ENCODE data around the gene NEK11.

DNA sequence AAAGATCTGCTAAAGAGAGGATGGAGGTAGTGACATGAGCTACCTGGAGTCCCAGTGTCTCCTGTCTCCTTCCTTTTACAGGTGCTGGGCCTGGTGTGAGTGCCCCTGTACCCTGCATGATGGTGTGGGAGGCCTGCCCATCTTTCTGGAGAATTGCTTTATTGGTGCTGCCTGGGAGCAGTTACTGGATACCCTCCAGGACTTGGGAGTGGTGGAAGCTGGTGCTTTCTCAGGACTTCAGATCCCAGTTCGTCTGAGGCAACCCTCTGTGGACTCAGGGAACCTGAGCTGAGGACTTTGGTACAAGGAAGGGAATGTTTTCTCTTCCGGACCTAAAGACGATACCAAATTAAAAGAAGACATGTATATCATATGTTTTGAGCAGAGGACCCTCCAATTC lies 336.6 kb downstream of the NEK11 start:
- TF ChIP-seq, protein P1, sequence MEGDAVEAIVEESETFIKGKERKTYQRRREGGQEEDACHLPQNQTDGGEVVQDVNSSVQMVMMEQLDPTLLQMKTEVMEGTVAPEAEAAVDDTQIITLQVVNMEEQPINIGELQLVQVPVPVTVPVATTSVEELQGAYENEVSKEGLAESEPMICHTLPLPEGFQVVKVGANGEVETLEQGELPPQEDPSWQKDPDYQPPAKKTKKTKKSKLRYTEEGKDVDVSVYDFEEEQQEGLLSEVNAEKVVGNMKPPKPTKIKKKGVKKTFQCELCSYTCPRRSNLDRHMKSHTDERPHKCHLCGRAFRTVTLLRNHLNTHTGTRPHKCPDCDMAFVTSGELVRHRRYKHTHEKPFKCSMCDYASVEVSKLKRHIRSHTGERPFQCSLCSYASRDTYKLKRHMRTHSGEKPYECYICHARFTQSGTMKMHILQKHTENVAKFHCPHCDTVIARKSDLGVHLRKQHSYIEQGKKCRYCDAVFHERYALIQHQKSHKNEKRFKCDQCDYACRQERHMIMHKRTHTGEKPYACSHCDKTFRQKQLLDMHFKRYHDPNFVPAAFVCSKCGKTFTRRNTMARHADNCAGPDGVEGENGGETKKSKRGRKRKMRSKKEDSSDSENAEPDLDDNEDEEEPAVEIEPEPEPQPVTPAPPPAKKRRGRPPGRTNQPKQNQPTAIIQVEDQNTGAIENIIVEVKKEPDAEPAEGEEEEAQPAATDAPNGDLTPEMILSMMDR (IDR thresholded peaks at IDR 0.05; ENCODE audit: extremely low read depth in 1 of 2, insufficient read depth in 1 of 2, low read depth in 1 of 2, low read length in 2 of 2), result no peak
- no peak for TF ChIP-seq EZH2 (IDR thresholded peaks at IDR 0.05; ENCODE audit: borderline replicate concordance, low read depth, low read length, severe bottlenecking)
